Measurements from ENCODE around the gene NPAS2. TPM values are rescaled to one million over a fixed set of nuclear protein-coding genes. Genes with fewer than 3 reads are reported as not detected.

The NPAS2 gene
- total and polyA plus RNA-seq, 2 donors (not counting 3 experiments of a cell fraction or from before 2014, with no cell fraction given) = 29.0 to 53.9 TPM

DNA sequence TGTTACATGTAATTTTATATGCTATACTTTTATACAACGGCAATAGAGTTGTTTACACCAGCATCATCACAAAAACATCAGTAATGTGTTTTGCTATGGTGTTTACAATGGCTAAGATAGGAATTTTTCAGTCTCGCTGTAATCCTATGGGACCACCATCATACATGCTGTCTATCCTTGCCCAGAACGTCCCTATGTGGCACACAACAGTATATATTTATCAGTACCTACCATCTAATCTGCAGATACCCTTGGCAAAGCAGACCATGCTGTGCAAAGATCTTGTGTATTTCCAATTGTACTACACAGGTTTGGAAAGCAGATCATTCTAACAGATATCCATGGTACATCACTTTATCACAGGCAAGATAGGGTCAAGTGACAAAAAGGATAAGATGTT, 197.4 kb downstream of the NPAS2 start:
- H4K20me1 ChIP-seq (replicated peaks; ENCODE audit: control insufficient read depth, extremely low read depth, insufficient read depth, low read length) = no peaks in the 10 kb centered on the region
- dilution Hi-C loops (cut with MboI; ENCODE audit: extremely low pct_ligation_motif_present, low sequenced_read_pairs) (no loop called here), intact Hi-C loops (cut with micrococcal nuclease) (no loop called here)
- no peaks in the 10 kb centered on the region for H3K4me1 ChIP-seq (ENCODE audit: control insufficient read depth, extremely low read depth, insufficient read depth, low read length)
- no peak overlapping the region for H3K27ac ChIP-seq (ENCODE audit: insufficient read depth, low read depth, low read length)
- H3K36me3 ChIP-seq (ENCODE audit: control insufficient read depth in 2 of 2, extremely low read depth in 1 of 2, insufficient read depth in 2 of 2, low read length in 2 of 2) = peaks cover 10 to 11% of the 10 kb centered on the region in 2 experiments
- no peak for DNase-seq (ENCODE audit: low read depth, low spot score)
- FAIRE-seq = no peak
- peaks cover 3% of the 10 kb centered on the region for H3K79me2 ChIP-seq (ENCODE audit: control insufficient read depth, insufficient read depth, low read length)
- ChIA-PET CTCF (interaction anchor here (0.7 to 1.3 kb wide), 2 partner anchors 19 to 171 kb away, joined by 3 to 4 read pairs; no protein-coding TSS in a partner anchor), POLR2A (interaction anchor here (0.6 kb wide), 1 partner anchor 429 kb away, joined by 3 read pairs; no protein-coding TSS in a partner anchor)
- H3K4me3 ChIP-seq (replicated peaks in 1 of 3; ENCODE audit: insufficient read depth in 1 of 3, low read depth in 1 of 3, low read length in 3 of 3) = no peak overlapping the region
- H3K4me2 ChIP-seq (ENCODE audit: insufficient read depth, low read length) = no peak overlapping the region
- no peaks in the 10 kb centered on the region for H3K9me1 ChIP-seq (replicated peaks; ENCODE audit: control insufficient read depth, extremely low read depth, insufficient read depth, low read length)
- no peak overlapping the region for H2AFZ ChIP-seq (ENCODE audit: low read depth, low read length)
- BruUV-seq (replicated peaks) = no TSS peak
- no peaks in the 10 kb centered on the region for H3K27me3 ChIP-seq (ENCODE audit: control insufficient read depth in 2 of 2, insufficient read depth in 2 of 2, low read length in 2 of 2)
- TF ChIP-seq POLR2A (IDR thresholded peaks at IDR 0.05; ENCODE audit: low read depth, low read length) = no peak
- TF ChIP-seq, protein P1, sequence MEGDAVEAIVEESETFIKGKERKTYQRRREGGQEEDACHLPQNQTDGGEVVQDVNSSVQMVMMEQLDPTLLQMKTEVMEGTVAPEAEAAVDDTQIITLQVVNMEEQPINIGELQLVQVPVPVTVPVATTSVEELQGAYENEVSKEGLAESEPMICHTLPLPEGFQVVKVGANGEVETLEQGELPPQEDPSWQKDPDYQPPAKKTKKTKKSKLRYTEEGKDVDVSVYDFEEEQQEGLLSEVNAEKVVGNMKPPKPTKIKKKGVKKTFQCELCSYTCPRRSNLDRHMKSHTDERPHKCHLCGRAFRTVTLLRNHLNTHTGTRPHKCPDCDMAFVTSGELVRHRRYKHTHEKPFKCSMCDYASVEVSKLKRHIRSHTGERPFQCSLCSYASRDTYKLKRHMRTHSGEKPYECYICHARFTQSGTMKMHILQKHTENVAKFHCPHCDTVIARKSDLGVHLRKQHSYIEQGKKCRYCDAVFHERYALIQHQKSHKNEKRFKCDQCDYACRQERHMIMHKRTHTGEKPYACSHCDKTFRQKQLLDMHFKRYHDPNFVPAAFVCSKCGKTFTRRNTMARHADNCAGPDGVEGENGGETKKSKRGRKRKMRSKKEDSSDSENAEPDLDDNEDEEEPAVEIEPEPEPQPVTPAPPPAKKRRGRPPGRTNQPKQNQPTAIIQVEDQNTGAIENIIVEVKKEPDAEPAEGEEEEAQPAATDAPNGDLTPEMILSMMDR (IDR thresholded peaks at IDR 0.05; ENCODE audit: extremely low read depth in 1 of 2, insufficient read depth in 1 of 2, low read depth in 1 of 2, low read length in 2 of 2) = no peak
- TF ChIP-seq JUN (IDR thresholded peaks at IDR 0.05; ENCODE audit: borderline replicate concordance, insufficient read depth, insufficient read length, low read depth) = no peak
- TF ChIP-seq POLR2AphosphoS5 (IDR thresholded peaks at IDR 0.05; ENCODE audit: insufficient read depth, low read depth, low read length) = no peak
- TF ChIP-seq FOS (IDR thresholded peaks at IDR 0.05; ENCODE audit: borderline replicate concordance, insufficient read depth, low read length) = no peak
- TF ChIP-seq, protein P2, sequence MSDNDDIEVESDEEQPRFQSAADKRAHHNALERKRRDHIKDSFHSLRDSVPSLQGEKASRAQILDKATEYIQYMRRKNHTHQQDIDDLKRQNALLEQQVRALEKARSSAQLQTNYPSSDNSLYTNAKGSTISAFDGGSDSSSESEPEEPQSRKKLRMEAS (IDR thresholded peaks at IDR 0.05; ENCODE audit: insufficient read depth, insufficient read length) = no peak
- no peak for TF ChIP-seq EZH2 (IDR thresholded peaks at IDR 0.05; ENCODE audit: borderline replicate concordance, low read depth, low read length, severe bottlenecking)
- TF ChIP-seq GATA2 (IDR thresholded peaks at IDR 0.05; ENCODE audit: insufficient read depth, insufficient read length, low read depth, low read length) = no peak
- TF ChIP-seq MYC (IDR thresholded peaks at IDR 0.05; ENCODE audit: low read depth, low read length) = no peak
- H3K9me3 ChIP-seq (replicated peaks; ENCODE audit: control insufficient read depth, insufficient read depth, low read length) = no peaks in the 10 kb centered on the region
- no peak overlapping the region for H3K9ac ChIP-seq (replicated peaks; ENCODE audit: extremely low read depth, insufficient read depth, low read length)
